DND-41 (cell line): Measurements from ENCODE around the gene MSTO1.
"Not testable (repeated sequence)": the region's sequence is repeated elsewhere in the genome, so short reads cannot be mapped to it uniquely, and the experiment has no call there.

ENCODE experiments used
- ATAC-seq: fragments of 200-7000 bp; cut with Tn5 transposase; 3 replicates; pipeline ENCODE4 v1.9.1; 2021; ENCODE audit warnings: low read depth; ENCODE audit not compliant: insufficient read depth
- DNase-seq: peaks from one replicate; pipeline ENCODE4 v3.0.0-alpha.2; 2020
- H2AFZ ChIP-seq: 2 replicates; pipeline ENCODE4 v1.6.0; 2012; ENCODE audit warnings: low read depth, low read length
- H3K27ac ChIP-seq: 2 replicates; pipeline ENCODE4 v1.5.1; 2012; ENCODE audit warnings: low read length, inconsistent platforms
- H3K27me3 ChIP-seq: fragments of 200-600 bp; sonication (generic); 2 replicates; pipeline ENCODE4 v1.6.0; 2012; ENCODE audit warnings: low read length, mild to moderate bottlenecking, inconsistent platforms; ENCODE audit not compliant: insufficient read depth, poor library complexity
- H3K36me3 ChIP-seq: 2 replicates; pipeline ENCODE4 v1.5.1; 2012; ENCODE audit warnings: low read length, inconsistent platforms; ENCODE audit not compliant: insufficient read depth
- H3K4me1 ChIP-seq: 2 replicates; pipeline ENCODE4 v1.5.1; 2012; ENCODE audit warnings: mild to moderate bottlenecking, low read length; ENCODE audit not compliant: insufficient read depth
- H3K4me2 ChIP-seq: 2 replicates; pipeline ENCODE4 v1.6.0; 2012; ENCODE audit warnings: mild to moderate bottlenecking, moderate library complexity, low read length, inconsistent platforms; ENCODE audit not compliant: insufficient read depth
- H3K4me3 ChIP-seq, 2 experiments: fragments of 200-600 bp in 1 of 2; shearing (Covaris generic) in 1 of 2; 2 replicates each; pipeline ENCODE4 v1.5.1; 2012 to 2016; ENCODE audit warnings: inconsistent platforms in 2 of 2, low read length in 2 of 2, mild to moderate bottlenecking in 2 of 2, low read depth in 1 of 2, moderate library complexity in 1 of 2
- H3K79me2 ChIP-seq: 2 replicates; pipeline ENCODE4 v1.6.0; 2012; ENCODE audit warnings: low read length, inconsistent platforms; ENCODE audit not compliant: insufficient read depth
- H3K9ac ChIP-seq: 2 replicates; pipeline ENCODE4 v1.6.0; 2012; ENCODE audit warnings: low read depth, mild to moderate bottlenecking, inconsistent platforms, low read length, moderate library complexity
- H3K9me3 ChIP-seq: 2 replicates; pipeline ENCODE4 v1.5.1; 2012; ENCODE audit warnings: low read length, moderate library complexity, mild to moderate bottlenecking, inconsistent platforms; ENCODE audit not compliant: insufficient read depth, severe bottlenecking
- H4K20me1 ChIP-seq: 2 replicates; pipeline ENCODE4 v1.6.0; 2012; ENCODE audit warnings: low read length; ENCODE audit not compliant: insufficient read depth
- CTCF ChIP-seq: IDR thresholded peaks from 2 replicates; pipeline ENCODE4 v1.5.1; 2012; ENCODE audit warnings: borderline replicate concordance, low read length, moderate library complexity, mild to moderate bottlenecking; ENCODE audit not compliant: poor library complexity, severe bottlenecking; ENCODE audit errors: extremely low read depth
- EZH2 ChIP-seq: IDR thresholded peaks from 3 replicates; pipeline ENCODE4 v1.6.1; 2012; ENCODE audit warnings: borderline replicate concordance, low read depth, mild to moderate bottlenecking, moderate library complexity, low read length, inconsistent platforms; ENCODE audit not compliant: severe bottlenecking

MSTO1 gene

GRCh38 chr1:155607708-155608107, 2.3 kb upstream of the MSTO1 start:
- Histone ChIP-seq H3K27me3 (no peaks in the 10 kb centered on the region), H3K4me3 (no peak overlapping the region), H4K20me1 (no peaks in the 10 kb centered on the region), H3K4me2 (no peak overlapping the region), H3K9me3 (no peaks in the 10 kb centered on the region), H3K4me1 (peaks cover 12% of the 10 kb centered on the region), H3K36me3 (peaks cover 8% of the 10 kb centered on the region), H3K9ac (no peak overlapping the region), H3K27ac (no peak overlapping the region), H3K79me2 (peaks cover 9% of the 10 kb centered on the region), H2AFZ (no peak overlapping the region)
- no peak for DNase-seq
- ATAC-seq = no peak
- TF ChIP-seq EZH2 (no peak), CTCF (peak; percentile 16)

GRCh38 chr1:155608888-155609225, 1.2 kb upstream of the MSTO1 start:
- Histone ChIP-seq H3K9me3 (no peaks in the 10 kb centered on the region), H3K27me3 (no peaks in the 10 kb centered on the region), H3K27ac (no peak overlapping the region), H3K4me1 (peaks cover 12% of the 10 kb centered on the region), H3K36me3 (peaks cover 15% of the 10 kb centered on the region), H4K20me1 (no peaks in the 10 kb centered on the region), H3K4me2 (peak overlapping the region; percentile 31; the same call in 1 of the 2 replicates), H2AFZ (0 out of 2 replicates have a peak overlapping the region, but pooled peaks have one; percentile 13), H3K4me3 (no peak overlapping the region), H3K9ac (no peak overlapping the region), H3K79me2 (peaks cover 9% of the 10 kb centered on the region)
- DNase-seq (no peak), ATAC-seq (no peak)
- TF ChIP-seq CTCF (no peak), EZH2 (no peak)

- H3K27me3 ChIP-seq, DNase-seq, H3K27ac ChIP-seq, H4K20me1 ChIP-seq, H3K79me2 ChIP-seq, H3K9me3 ChIP-seq, H2AFZ ChIP-seq: not testable (repeated sequence)
- Histone ChIP-seq H3K4me2 (peak overlapping the region; percentile 54; the same call in 1 of the 2 replicates), H3K4me3 (peak overlapping the region in 1 of 2 experiments; percentile 90; a peak in 2 of 4 replicates), H3K4me1 (peaks cover 12% of the 10 kb centered on the region), H3K9ac (peak overlapping the region; percentile 74), H3K36me3 (peaks cover 21% of the 10 kb centered on the region)
- peak; percentile 28 for ATAC-seq
Measured at GRCh38 chr1:155610257-155610647, 234 bp downstream of the MSTO1 start.

- DNase-seq, H3K27me3 ChIP-seq, H2AFZ ChIP-seq, H3K27ac ChIP-seq, H3K9ac ChIP-seq, H3K79me2 ChIP-seq, ATAC-seq, H3K9me3 ChIP-seq, H4K20me1 ChIP-seq, H3K4me3 ChIP-seq, H3K4me2 ChIP-seq: not testable (repeated sequence)
- Histone ChIP-seq H3K36me3 (peaks cover 21% of the 10 kb centered on the region), H3K4me1 (peaks cover 12% of the 10 kb centered on the region)
Measured at GRCh38 chr1:155613226-155613625, 3.2 kb downstream of the MSTO1 start.
